ENCODE measurements around the gene POLD3.
"Not testable (repeated sequence)": the region's sequence is repeated elsewhere in the genome, so short reads cannot be mapped to it uniquely, and the experiment has no call there.

Gene POLD3

DNA sequence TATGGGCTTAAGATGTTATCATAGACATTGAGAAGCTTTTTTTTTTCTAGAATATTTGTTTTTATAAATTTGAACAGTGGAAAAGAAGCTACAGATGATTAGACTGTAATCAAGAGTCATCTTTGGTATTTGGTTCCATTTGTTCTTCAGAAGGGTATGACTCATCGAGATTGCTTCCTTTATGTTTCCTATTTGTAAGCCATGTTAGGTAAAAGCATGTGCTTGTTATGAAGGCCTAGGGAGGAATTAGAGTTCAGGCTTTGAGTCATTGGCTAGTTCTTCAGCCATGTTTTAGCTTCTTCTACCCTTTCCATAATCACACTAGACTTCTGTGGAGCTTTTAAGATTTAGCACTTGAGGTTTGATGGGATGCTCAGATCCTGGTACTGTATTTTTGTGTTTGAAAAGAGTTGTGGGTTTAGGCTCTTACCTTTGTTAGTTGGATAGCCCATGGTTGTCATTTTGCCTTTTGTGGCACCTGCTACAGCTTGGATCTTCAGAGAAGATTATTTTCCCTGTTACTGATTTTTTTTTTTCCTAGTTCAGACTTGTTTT is 44.3 kb downstream of the POLD3 start:
- DNase-seq (ENCODE audit: low read depth in 1 of 2, low spot score in 1 of 2), result no peak

DNA sequence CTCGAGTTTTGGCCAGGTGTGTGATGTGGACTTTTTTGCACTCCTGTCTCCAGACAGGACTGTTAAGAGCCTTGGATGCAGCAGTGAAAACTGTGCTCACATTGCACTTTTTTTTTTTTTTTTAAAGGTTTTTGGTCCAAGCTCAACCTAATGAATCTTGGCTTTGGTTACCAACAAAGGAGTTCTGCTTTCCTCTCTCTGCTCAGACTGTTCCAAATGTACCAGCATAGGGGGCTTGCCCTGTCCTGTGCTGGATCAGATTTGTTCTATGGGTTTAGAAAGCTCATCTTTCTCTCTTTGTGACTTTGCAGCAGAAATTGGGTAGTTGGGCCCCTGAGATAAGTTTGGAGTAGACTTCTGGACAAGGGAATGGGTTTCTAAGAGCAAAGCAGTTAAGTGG is 45.3 kb downstream of the POLD3 start:
- no peak for DNase-seq (ENCODE audit: low read depth in 1 of 2, low spot score in 1 of 2)

DNA sequence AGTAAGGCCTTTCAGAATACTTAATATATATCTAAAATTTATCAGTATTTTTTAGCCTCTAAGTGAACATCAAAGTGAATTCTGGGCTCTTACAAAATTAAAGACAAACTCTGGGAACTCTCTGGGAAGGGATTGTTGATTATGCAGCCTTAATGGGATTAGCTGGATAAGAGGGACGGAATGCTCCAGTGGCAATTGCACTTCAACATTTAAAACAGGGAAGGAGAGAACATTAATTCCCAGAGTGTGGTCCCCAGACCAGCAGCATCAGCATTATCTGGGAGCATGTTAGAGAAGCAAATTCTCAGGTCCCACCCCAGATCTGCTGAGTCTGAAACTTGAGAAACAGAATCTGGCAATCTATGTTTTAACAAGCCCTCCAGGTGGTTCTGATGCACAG is 46.5 kb downstream of the POLD3 start:
- DNase-seq (ENCODE audit: low read depth in 1 of 2, low spot score in 1 of 2), result no peak

DNA sequence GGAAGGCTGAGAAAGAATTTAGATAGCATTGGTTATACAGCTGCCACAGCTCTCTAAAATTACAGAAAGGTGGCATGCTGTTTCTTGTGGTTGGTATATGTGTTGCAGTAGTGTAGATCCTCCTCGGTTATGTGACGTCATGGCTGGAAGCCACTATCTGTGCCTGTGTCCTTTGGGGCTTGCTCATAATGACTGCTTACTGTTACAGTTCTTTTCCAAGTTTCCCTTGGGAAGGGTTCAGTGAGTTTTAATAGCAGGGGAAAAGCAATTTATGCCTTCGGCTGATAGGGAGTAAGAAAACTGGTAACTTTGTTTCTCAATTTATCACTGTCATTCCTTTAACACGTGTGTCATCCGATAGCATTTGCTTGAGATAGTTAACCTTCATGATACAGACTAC is 47.2 kb downstream of the POLD3 start:
- no peak for DNase-seq (ENCODE audit: low read depth in 1 of 2, low spot score in 1 of 2)

DNA sequence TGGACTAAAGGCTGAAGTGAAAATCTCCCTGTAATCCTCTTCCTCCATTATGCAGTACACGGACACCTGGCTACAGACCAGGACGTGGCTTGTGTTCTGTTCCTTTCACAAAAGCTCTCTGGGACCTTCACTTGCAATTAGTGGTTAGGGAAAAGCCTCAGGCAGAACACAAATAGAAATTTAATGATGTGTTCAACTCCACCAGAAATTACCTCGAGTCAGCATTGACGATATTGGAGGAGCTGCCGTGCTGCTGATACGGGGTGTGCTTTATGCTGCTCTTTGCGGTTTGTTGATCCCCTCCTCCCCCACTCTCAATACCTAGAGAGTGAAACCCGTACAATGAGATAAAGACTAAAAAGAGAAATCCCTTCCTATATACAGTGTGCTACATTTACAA is 48.9 kb downstream of the POLD3 start:
- no peak for DNase-seq (ENCODE audit: low read depth in 1 of 2, low spot score in 1 of 2)

DNA sequence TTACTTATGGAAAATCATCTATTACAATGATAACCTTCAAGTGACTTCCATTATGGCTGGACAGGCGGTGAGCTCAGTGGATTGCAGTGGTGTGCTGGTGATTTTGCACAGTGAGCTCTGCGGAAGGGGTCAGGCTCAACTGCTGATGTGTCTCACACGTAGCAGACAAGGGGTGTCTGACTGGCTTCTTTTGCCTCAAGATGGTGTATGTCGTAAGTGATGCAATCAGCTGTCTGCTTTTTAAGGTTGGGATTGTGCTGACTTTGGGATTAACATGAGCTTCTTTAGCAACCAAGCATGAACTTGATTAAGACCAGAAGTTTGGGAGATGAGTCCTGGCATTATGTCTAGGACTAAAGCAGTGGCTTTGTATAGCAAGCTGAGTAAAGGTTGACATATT is 49.5 kb downstream of the POLD3 start:
- no peak for DNase-seq (ENCODE audit: low read depth in 1 of 2, low spot score in 1 of 2)

DNA sequence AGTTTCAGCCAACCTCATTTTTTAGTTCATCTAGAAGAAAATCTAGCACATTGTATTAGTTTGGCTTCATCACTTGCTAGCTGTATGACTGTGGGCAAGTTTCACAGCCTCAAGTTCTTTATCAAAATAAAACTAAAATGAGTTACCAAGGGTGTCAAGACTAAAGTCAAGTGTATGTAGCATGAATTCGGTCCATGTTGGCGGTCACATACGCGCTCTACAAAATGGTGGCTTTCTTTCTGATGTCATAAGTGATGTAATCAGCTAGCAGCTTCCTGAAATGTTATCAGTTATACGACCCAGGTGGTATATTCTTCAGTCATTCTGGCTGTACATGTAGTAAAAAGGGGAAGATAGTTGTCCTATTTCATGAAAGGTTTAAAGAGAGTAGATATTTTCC is 50.5 kb downstream of the POLD3 start:
- DNase-seq (ENCODE audit: low read depth in 1 of 2, low spot score in 1 of 2), result no peak

DNA sequence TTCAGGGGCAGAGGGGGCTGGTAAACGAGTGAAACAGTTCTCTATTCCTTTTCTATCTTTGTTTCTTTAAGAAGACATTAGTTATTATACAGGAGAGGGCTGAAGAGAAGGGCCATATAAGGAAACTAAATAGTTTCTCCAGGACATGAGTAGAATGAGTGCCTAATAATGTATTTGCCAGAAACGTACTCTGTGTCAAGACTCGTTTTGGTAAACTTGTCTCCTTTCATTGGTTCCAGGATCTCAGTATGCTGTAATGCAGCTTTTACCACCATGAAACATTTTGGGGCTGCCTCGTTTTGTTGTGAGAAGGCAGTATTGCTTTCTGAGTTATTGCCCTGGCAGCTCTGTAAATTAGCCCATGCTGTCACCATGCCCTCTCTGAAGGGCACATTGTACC is 51.7 kb downstream of the POLD3 start:
- no peak for DNase-seq (ENCODE audit: low read depth in 1 of 2, low spot score in 1 of 2)

DNA sequence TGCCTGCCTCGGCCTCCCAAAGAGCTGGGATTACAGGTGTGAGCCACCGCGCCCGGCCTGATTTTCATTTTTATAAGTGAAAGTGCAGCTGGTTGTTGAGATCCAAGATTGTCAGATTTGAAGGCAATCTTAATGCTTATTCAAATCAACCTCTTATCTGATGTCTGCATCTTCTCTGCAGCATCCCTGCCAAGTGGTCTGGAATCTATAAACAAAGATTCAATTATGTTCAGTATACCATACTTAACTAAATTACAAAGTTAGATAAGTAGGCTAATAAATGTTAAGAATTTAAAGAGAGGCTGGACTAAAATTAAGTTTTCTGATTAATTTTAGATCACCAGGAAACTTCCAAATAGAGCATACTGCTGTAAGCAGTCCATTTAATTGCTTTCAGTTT is 53.8 kb downstream of the POLD3 start:
- DNase-seq (ENCODE audit: low read depth in 1 of 2, low spot score in 1 of 2), result no peak

DNA sequence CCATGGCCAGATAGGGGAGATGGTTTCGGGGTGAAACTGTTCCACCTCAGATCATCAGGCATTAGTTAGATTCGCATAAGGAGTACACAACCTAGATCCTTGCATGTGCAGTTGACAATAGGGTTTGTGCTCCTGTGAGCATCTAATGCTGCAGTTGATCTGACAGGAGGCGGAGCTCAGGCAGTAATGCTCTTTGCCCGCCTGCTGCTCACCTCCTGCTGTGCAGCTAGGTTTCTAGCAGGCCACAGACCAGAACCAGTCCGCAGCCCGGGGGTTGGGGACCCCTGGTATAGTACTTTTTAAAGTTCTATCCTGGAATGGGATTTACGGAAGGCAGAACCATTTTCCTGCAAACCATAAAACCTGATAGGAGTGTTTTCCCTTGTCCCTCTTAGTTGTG is 54.6 kb downstream of the POLD3 start:
- no peak for DNase-seq (ENCODE audit: low read depth in 1 of 2, low spot score in 1 of 2)

DNA sequence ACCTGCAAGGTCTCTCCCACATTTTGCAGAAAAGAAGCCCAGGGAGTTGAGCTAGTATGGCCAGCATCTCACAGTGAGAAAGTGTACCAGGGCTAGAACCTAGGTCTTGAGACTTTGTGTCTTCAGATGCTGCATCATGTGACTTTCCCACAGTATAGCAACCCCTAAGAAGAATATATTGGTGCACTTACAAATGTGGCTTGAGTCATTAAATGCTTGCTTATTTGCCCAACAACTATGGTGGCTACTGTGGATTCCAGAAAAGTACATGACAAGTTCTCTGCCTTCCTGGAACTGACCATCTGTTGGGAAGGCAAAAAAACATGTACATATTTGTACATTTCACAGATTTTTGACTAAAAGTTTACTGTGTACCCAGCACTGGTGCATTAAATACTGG is 55.0 kb downstream of the POLD3 start:
- no peak for DNase-seq (ENCODE audit: low read depth in 1 of 2, low spot score in 1 of 2)

DNA sequence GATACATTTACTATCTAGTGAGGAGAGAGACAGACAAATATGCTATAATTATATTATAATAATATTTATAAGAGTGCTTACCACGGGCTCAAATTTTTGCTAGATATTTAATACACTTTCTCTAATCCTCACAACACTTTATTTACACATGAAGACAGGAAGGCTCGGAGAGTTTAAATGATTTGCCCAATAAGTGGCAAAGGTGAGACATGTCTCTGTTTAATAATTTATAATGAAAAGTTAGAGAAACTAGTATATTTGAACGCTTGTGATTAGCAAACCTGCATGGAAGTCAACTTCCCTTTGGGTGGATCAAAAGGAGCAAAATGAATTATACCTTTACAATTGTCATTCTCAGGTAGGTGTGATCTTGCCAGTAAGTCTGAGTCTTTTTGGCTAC is 55.4 kb downstream of the POLD3 start:
- DNase-seq (ENCODE audit: low read depth in 1 of 2, low spot score in 1 of 2), result no peak

DNA sequence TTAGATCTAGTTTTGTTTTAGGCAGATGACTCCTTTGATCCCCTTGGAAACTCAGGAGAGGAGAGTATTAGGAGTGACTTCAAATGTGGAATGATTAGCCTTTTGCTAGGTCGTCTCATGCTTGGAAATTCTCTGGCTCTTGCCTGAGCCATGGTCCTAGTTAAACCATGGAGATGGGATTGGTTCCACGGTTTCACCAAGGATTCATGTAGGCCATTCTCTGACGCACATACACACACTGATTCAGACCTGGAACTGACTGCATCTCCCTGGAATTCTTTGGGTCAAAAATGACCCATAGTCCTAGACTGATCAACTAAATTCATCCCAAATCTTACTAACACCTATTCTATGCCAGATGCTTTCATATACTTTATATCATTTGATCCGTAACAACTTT is 56.5 kb downstream of the POLD3 start:
- DNase-seq (ENCODE audit: low read depth in 1 of 2, low spot score in 1 of 2), result no peak

DNA sequence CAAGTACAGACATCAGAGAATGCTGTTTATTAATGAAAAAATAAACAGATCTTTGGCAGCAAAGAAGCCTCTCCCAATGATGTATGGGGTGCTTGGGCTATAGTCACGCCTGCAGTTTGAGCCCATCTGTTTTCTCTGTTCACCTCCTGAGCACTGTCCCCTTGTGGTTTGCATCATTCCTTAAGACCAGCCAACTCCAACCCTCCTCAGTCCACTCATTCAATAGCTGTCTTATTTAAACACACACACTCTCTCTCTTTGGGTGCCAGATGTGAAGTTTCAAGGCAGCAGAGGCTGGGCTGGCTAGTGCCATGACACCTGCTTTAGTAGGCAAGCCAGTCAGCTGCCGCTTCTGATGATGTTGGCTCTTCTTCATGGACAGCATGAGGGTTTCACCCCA is 58.1 kb downstream of the POLD3 start:
- no peak for DNase-seq (ENCODE audit: low read depth in 1 of 2, low spot score in 1 of 2)

DNA sequence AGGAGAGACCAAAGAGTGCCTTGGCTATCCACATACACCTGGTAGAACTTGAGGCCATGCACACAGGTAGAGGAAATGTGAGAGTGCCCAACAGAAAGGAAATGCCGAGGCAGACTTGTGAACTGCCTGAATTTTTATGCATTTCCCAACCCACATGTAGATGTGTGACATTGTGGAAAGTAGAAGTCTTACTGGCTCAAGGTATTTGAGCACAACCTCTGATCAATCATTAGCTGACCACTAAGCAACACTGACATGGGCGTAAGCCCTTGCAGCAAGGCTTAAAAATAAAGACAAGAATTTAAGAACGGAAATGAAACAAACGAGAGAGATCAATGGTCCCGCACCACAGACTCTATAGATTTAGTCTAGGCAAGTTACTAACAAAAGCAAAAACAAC is 62.6 kb downstream of the POLD3 start:
- DNase-seq (ENCODE audit: low read depth in 1 of 2, low spot score in 1 of 2), result no peak

DNA sequence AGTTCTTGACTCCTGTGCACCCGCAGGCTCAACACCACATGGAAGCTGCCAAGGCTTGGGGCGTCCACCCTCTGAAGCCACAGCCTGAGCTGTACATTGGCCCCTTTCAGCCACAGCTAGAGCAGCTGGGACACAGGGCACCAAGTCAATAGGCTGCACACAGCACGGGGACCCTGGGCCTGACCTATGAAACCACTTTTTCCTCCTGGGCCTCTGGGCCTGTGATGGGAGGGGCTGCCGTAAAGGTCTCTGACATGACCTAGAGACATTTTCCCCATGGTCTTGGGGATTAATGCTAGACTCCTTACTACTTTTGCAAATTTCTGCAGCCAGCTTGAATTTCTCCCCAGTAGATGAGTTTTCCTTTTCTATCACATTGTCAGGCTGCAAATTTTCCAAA is 66.7 kb downstream of the POLD3 start:
- not testable (repeated sequence) for DNase-seq (ENCODE audit: low read depth in 1 of 2, low spot score in 1 of 2)

DNA sequence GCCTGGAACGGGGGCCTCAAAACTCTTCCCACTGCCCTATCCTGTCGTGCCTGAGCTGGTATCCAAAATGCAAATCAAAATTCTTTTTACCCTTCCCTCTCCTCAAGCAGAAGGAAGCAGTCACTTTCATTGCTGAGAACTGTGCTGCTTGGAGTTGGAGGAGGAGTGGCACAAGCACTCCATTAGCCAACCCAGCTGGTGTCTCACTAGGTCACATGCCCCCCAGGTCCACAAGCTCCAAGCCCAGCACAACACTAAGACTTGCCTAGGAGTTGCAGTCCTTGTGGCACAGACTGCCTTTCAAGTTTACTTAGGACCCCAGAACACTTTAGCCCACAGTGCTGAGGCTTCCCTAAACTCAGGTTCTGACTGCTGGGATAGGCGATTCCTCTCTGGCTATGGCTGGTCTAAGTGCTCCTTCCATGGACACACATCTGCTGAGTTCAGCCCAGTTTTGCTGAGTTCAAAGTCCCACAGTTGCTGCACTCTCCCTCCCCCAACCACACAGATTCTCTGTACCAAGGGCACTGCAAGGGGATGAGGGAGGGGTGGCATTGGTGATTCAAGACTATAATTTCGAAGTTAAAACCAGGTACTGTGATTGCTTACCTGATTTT is 70.2 kb downstream of the POLD3 start:
- DNase-seq (ENCODE audit: low read depth in 1 of 2, low spot score in 1 of 2), result no peak

DNA sequence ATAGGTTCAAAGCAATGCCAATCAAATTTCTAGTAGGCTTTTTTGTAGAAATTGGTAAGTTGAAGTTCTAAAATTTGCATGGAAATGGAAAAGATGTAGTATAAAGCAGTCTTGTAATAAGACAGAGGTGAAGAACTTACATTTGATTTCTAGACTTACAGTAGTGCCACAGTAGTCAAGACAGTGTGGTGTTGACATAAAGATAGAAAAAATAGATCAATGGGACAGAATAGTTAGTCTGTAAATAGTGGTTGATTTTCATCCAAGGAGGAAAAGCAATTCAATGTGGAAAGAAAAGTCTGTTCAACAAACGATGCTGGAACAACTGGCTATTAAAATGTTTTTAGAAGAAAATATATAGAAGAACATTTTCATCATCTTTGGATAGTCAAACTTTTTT is 70.9 kb downstream of the POLD3 start:
- DNase-seq (ENCODE audit: low read depth in 1 of 2, low spot score in 1 of 2), result no peak

DNA sequence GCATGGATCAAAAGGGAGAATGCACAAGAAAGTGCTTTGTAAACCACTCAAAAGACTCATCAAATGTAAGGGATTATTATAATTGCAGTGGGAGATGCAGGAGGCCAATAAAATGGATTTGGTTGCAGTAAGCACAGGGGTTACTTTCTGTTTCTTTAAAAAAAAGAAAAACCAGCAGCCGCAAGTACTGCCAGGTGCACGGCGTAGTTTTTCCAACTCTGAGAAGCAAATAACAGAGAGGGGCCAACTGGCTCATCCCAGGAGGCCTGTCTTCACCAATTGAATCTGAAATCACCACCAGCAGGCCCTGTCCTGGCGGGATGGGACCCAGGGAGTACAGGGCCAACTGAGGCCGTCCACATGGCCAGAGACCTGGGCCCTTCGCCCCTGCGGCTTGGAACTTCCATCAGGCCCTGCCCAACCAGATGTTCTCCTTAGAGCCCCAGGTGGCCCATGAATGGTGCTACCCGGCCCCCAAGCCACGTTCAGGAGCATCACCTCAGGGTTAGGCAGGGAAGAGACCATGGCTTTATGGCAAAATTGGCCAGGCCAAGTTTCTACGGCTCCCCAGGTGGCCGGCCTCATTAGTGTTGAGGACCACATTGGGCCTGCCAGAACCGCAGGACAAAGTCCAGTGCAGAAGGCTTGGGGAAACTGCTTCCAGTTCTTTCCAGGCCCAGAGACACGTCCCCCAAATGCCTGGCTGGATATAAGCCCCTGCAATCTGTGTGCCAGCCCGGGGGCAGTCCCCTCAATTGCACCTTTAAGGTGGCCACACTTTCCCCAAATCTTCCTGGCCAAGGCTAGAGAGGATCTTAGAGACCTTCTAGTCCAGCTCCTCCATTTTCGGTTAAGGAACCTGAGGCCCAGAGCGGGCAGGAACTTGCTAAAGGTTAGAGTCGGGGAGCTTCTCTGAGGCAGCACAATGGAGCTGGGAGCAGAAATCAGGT is 77.1 kb downstream of the POLD3 start:
- no peak for DNase-seq (ENCODE audit: low read depth in 1 of 2, low spot score in 1 of 2)

DNA sequence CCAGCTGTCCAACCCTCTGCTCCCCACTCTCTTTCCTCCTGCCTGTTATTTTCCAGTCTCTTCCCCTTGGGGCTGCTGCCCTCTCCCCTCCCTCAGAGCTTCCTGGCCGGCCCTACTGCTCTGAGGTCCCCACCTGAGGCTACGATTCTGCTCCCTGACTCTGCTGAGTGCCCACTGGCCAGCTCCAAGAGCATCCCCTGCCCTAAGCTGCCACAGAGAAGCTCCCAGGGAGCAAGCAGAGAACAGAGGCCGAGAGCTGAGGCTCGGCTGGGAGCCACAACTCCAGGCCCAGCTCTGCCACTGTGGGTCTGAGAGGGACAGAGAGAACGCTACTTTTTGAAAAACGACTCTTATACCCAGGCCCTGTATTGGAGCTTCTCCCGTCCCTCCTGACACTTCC is 77.8 kb downstream of the POLD3 start:
- DNase-seq (ENCODE audit: low read depth in 1 of 2, low spot score in 1 of 2), result no peak

DNA sequence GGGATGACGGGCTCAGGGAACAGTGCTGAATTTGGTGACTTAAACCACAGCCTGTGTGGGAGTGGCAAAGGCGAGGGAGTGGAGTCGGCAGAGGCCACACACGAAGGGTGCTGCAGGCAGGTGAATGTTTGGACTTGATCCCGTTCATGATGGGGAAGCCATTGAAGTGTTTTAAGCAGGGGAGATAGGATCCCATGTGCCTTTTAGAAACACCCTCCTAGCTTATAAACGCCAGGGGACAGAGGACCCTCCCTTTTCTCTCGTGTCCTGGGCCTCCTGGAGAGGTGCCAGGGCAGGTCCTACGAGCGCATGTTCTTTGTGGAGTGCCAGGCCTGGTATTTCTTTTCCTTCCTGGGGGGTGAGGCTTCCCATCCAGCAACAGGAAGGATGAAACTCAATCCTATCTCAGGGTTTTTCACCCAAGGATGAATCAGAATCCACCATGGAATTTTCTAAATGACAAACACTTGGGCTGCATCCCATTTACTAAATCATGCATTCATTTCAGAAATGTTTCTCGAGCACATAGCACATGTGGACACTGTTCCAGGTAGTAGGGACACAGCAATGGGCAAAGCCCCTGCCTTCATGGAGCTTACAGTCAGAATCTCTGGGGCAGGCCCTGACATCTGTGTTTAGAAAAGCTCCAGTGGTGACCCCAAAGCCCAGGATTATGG is 79.3 kb downstream of the POLD3 start:
- no peak for DNase-seq (ENCODE audit: low read depth in 1 of 2, low spot score in 1 of 2)
